Measurements from ENCODE around the gene ING3.
A peak's percentile ranks its signal among the peaks of the same experiment; 100 is the strongest.
"Not testable (repeated sequence)": the region's sequence is repeated elsewhere in the genome, so short reads cannot be mapped to it uniquely, and the experiment has no call there.

Gene ING3

DNA sequence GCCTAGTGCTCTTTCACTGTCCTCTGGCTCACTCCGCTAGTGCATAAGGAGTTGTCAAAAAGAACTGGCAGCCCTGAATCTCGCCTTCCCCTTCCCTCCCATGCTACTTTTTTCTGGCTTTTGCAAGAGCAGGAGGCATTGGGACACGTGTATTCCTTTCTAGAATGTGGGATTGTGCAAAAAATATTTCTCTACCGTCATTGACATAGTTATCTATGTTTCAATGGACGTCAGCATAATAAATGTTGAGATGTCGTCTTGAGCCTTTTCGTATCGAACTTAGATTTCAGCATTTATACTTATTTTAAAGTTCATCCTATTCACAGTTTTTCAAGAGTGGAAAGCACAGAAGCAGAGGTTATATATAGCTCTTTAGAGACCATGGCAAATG is 727 bp downstream of the ING3 start:
- DNase-seq = no peak

- DNase-seq = no peak
These were observed 1.2 kb downstream of the ING3 start for GRCh38 chr7:120951826-120952225.

- DNase-seq = no peak
These were observed 5.1 kb downstream of the ING3 start for GRCh38 chr7:120955577-120956149.

DNA sequence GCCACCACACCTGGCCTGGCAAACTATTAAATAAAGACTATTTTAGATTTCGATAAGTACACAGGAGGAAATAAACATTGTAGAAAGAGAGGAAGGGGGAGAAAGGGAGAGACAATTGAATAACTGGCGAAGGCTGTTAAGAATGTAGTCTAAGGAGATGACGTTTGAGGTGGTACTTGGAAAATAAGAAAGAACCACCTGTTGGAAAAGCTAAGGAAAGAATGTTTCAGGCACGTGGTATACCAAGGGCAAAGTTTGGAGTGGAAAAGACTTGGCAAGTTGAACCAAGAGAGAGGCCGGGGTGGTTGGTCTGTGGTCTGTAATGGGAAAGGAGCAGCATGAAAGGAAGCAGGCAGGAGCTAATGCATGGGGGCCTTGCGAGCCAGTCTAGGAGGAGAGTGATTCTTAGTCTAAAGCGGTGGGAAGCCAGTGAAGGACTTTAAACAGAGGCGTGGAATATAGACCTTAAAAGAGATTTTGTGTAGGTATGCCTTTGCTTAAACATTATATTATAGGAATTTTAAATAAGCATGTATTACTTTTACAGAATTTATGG is 9.4 kb downstream of the ING3 start:
- DNase-seq = no peak

DNA sequence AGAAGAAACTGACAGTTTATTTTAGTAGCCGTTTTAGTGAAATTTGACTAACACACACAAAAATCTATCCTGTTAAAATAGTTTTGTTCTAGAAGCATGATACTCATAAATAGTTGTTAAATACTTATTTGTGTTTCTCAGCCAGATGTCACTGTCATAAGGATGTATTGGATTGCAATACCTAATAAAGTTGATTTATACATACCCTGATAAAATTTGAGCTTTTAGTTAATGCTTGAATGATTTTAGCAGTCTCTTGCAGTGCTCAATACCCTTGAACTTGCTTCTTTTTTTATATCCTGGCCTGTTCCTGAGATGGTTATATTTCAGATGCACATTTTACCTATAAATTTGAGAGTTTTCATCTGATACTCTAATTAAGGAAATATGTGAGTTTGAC is 10.1 kb downstream of the ING3 start:
- no peak for DNase-seq

- DNase-seq = no peak
These were observed 11.1 kb downstream of the ING3 start for GRCh38 chr7:120961638-120962173.

- no peak for DNase-seq
These were observed 13.5 kb downstream of the ING3 start for GRCh38 chr7:120964088-120964487.

DNA sequence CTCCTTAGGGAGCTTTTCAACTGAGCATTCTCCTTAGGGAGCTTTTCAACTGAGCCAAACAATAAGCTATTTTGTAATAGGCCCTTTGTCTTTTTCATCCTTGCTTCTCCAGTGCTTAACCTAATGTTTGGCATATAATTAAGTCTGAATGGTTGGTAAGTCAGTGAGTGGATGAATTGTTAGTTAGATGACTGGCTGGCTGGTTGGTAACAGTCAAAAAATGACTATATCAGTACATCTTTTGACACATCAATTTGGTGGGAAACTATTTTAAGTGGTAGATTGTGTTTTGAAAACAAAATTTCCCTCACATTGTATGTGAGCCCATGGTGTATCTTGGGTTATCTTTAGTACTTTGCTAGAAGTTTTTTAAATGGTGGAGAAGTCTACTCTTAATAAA is 16.4 kb downstream of the ING3 start:
- DNase-seq = no peak

- no peak for DNase-seq
These were observed 23.3 kb downstream of the ING3 start for GRCh38 chr7:120973849-120974248.

DNA sequence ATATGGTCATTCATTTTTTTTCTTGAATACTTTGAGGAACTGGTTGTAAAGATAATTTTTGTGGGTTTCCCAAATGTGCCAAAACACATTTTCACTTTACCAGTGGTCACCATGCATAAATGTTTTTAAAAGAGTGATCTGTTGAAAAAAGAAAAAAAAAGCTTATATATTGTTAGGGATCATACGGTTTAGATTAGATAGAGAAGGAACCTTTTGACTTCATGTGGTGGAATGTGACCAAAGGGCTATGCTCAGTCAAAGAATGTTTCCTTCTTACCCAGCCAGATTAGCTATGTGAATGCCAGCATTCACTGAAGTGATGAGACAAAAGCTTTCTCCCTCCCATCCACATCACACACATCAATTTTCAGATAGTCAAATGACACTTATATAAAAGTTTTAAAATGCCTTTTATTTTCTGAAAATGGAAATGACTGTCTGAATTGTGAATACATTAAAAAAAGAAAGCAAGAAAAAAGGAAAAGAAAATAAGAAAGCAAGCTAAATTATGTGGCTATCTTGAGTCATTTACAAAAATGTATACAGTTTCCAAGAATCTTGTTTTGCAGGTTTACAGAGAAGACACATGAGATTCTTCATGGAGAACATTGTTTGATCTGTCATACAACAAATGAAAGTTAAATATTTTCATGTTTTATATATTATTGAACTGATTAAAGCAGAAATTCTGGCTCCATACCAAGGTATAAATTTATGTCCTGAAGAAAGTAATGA is 29.4 kb downstream of the ING3 start:
- peak; percentile 56 for DNase-seq

GRCh38 chr7:120981117-120981516 is 30.5 kb downstream of the ING3 start:
- no peak for DNase-seq

DNA sequence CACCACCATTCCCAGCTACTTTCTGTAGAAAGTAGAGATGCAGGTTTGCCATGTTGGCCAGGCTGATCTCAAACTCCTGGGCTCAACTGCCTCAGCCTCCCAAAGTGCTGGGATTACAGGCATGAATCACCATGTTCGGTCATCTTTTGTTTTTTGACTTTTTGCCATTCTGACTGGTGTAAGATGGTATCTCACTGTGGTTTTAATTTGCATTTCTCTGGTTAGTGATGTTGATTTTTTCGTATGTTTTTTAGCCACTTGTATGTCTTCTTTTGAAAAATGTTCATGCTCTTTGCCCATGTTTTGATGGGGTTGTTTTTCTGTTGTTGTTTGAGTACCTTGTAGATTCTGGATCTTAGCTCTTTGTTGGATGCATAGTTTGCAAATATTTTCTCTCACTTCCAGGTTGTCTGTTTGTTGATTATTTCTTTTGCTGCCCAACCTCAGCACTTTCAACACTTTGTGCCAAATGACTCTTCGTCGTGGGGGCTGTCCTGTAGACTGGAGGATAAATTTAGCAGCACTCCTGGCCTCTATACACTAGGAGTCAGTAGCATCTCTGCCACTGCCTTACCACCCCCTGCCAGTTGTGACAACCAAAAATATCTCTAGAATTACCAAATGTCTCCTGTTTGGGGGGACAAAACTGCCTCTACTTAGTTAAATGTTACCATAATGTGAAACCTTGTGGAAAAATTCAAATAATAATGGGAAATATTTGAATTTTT is 31.5 kb downstream of the ING3 start:
- peak; percentile 80 for DNase-seq

- not testable (repeated sequence) for DNase-seq
These were observed 33.0 kb downstream of the ING3 start for GRCh38 chr7:120983592-120983991.

DNA sequence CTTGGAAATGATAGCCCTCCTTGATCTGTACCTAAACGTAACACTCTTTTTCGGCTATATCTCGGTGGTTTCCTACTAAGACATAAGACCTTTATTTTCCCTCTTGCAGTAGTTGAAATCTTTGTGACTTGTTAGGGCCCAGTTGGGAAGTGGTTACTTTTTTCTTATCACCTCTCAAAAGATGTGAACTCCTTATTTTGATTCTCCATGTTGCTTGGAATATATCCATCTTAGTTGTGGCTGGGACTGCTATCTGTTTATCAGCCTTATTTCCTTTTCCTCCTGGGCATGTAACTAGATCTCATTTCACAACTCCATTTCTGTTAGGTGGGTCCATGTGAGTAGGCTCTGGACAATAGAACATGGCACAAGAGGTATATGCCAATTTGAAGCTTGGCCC is 33.8 kb downstream of the ING3 start:
- no peak for DNase-seq

- DNase-seq = no peak
These were observed 34.7 kb downstream of the ING3 start for GRCh38 chr7:120985130-120985758.

DNA sequence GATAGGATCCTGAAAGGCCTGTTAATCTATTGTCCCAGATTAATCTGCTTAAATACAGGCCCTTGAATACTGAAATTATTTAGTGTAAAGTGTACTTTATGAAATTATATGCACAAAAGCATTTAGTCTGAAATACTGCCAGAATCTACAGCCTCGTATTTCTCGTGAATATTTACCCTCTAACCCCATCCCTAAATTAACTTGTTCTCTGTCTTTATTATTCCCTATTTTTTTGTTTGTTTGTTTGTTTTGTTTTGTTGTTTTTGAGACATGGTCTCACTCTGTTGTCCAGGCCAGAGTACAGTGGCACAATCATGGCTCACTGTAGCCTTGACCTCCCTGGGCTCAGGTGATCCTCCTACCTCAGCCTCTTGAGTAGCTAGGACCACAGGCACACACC is 35.3 kb downstream of the ING3 start:
- DNase-seq = no peak

GRCh38 chr7:120986650-120987049 is 36.1 kb downstream of the ING3 start:
- DNase-seq = no peak

GRCh38 chr7:120987280-120987679 is 36.7 kb downstream of the ING3 start:
- DNase-seq = no peak

- peak; percentile 93 for DNase-seq
These were observed 37.4 kb downstream of the ING3 start for GRCh38 chr7:120987683-120988590.

- DNase-seq = peak; percentile 72
These were observed 38.1 kb downstream of the ING3 start, which contains the start of gene CPED1 for GRCh38 chr7:120988591-120989256. Gene CPED1, plus strand, starts transcription at chr7:120988711. Its CDS starts 911 bp downstream, at chr7:120989622.
